ENCODE data around the gene PHLDA1. TPM values are rescaled to one million over a fixed set of nuclear protein-coding genes. Genes with fewer than 3 reads are reported as not detected.

The PHLDA1 gene
- total and polyA plus RNA-seq, 2 donors (not counting 1 experiment from before 2014, with no cell fraction given) = 1.0 to 1.7 TPM

DNA sequence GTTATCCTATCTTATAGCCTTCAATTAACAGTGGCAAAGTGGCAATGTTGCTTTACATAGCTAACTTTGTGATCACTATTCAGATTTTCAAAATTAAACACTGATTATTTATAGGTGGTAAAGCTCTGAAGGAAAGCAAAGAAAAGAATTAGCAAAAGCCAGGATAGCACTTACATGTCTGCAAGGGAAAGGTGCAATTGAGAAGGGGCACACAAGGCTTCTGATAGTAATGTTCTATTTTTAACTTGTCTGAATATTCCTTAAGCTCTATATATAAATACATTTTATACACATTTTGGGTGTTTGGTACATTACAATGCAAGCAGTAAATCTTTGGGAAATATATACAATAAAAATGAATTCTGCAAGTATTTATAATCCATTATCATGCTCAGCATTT, 42.0 kb upstream of the PHLDA1 start:
- no peak overlapping the region for H3K4me3 Mint-ChIP-seq
- Histone ChIP-seq H3K4me2 (replicated peaks; ENCODE audit: low read depth, low read length, poor library complexity, severe bottlenecking) (no peak overlapping the region), H2AFZ (ENCODE audit: insufficient read depth, low read depth, low read length, poor library complexity, severe bottlenecking) (no peak overlapping the region), H3K9ac (ENCODE audit: low read length) (no peak overlapping the region), H3K4me3 (ENCODE audit: control extremely low read depth in 1 of 5, extremely low read depth in 1 of 5, insufficient read depth in 1 of 5, low read depth in 2 of 5, low read length in 4 of 5) (no peak overlapping the region), H3K79me2 (ENCODE audit: control insufficient read depth, insufficient read depth, low read length) (peaks cover 99% of the 10 kb centered on the region), H3K4me1 (ENCODE audit: control insufficient read depth in 2 of 2, insufficient read depth in 2 of 2, low read length in 2 of 2) (peaks cover 2 to 3% of the 10 kb centered on the region in 2 donors), H3K27me3 (replicated peaks in 1 of 4; ENCODE audit: control extremely low read depth in 1 of 4, control insufficient read depth in 3 of 4, insufficient read depth in 4 of 4, low read length in 3 of 4) (no peaks in the 10 kb centered on the region), H4K20me1 (ENCODE audit: control insufficient read depth, insufficient read depth, low read length, poor library complexity, severe bottlenecking) (peaks cover 80% of the 10 kb centered on the region), H3K27ac (ENCODE audit: low read length in 2 of 2) (no peak overlapping the region), H3K36me3 (replicated peaks in 1 of 2; ENCODE audit: control extremely low read depth in 1 of 2, control insufficient read depth in 1 of 2, extremely low read depth in 1 of 2, insufficient read depth in 2 of 2, low read length in 1 of 2) (peaks cover 7 to 32% of the 10 kb centered on the region in 2 experiments), H3K9me3 (ENCODE audit: control extremely low read depth in 1 of 3, control insufficient read depth in 2 of 3, insufficient read depth in 1 of 3, low read length in 2 of 3) (no peaks in the 10 kb centered on the region)
- peaks cover 60% of the 10 kb centered on the region for H3K4me1 Mint-ChIP-seq
- no peaks in the 10 kb centered on the region for H3K9me3 Mint-ChIP-seq (ENCODE audit: insufficient read depth)
- TF ChIP-seq EZH2 (IDR thresholded peaks at IDR 0.05; ENCODE audit: borderline replicate concordance, insufficient read depth, low read depth, low read length, poor library complexity, severe bottlenecking) = no peak
- TF ChIP-seq, protein P1, sequence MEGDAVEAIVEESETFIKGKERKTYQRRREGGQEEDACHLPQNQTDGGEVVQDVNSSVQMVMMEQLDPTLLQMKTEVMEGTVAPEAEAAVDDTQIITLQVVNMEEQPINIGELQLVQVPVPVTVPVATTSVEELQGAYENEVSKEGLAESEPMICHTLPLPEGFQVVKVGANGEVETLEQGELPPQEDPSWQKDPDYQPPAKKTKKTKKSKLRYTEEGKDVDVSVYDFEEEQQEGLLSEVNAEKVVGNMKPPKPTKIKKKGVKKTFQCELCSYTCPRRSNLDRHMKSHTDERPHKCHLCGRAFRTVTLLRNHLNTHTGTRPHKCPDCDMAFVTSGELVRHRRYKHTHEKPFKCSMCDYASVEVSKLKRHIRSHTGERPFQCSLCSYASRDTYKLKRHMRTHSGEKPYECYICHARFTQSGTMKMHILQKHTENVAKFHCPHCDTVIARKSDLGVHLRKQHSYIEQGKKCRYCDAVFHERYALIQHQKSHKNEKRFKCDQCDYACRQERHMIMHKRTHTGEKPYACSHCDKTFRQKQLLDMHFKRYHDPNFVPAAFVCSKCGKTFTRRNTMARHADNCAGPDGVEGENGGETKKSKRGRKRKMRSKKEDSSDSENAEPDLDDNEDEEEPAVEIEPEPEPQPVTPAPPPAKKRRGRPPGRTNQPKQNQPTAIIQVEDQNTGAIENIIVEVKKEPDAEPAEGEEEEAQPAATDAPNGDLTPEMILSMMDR (IDR thresholded peaks at IDR 0.05) = no peak
- intact Hi-C loops (cut with micrococcal nuclease) = no loop called here
- ATAC-seq (ENCODE audit: low read depth) (no peak), DNase-seq (no peak)
- CTCF ChIA-PET = no interaction called here
- no peaks in the 10 kb centered on the region for H3K27me3 Mint-ChIP-seq
- H3K27ac Mint-ChIP-seq = no peak overlapping the region
- POLR2A ChIA-PET = no interaction called here

DNA sequence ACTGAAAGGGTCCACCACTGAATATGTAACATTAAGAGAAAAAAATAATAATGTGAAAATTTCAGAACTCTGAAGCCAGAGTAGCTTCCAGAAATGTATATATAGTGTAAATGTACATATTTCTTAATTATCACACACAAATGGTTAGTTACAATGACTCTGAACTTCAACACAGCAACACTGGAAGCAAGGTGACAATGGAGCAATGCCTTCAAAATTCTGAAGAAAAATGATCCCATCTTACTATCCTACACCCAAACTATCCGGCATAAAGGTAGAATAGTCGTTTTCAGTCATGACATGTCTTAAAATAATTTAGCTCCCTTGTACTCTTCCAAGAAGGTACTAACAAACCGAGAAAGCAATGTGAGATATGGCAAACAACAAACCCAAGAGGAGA, 41.0 kb upstream of the PHLDA1 start:
- Histone ChIP-seq H3K27me3 (replicated peaks in 1 of 4; ENCODE audit: control extremely low read depth in 1 of 4, control insufficient read depth in 3 of 4, insufficient read depth in 4 of 4, low read length in 3 of 4) (no peaks in the 10 kb centered on the region), H3K27ac (ENCODE audit: low read length in 2 of 2) (no peak overlapping the region), H3K4me3 (ENCODE audit: control extremely low read depth in 1 of 5, extremely low read depth in 1 of 5, insufficient read depth in 1 of 5, low read depth in 2 of 5, low read length in 4 of 5) (no peak overlapping the region), H3K9ac (ENCODE audit: low read length) (no peak overlapping the region), H3K9me3 (ENCODE audit: control extremely low read depth in 1 of 3, control insufficient read depth in 2 of 3, insufficient read depth in 1 of 3, low read length in 2 of 3) (no peaks in the 10 kb centered on the region), H2AFZ (ENCODE audit: insufficient read depth, low read depth, low read length, poor library complexity, severe bottlenecking) (no peak overlapping the region), H4K20me1 (ENCODE audit: control insufficient read depth, insufficient read depth, low read length, poor library complexity, severe bottlenecking) (peaks cover 72% of the 10 kb centered on the region), H3K4me1 (ENCODE audit: control insufficient read depth in 2 of 2, insufficient read depth in 2 of 2, low read length in 2 of 2) (peaks cover 0 to 2% of the 10 kb centered on the region in 2 donors), H3K36me3 (replicated peaks in 1 of 2; ENCODE audit: control extremely low read depth in 1 of 2, control insufficient read depth in 1 of 2, extremely low read depth in 1 of 2, insufficient read depth in 2 of 2, low read length in 1 of 2) (peaks cover 5 to 34% of the 10 kb centered on the region in 2 experiments), H3K79me2 (ENCODE audit: control insufficient read depth, insufficient read depth, low read length) (peaks cover 95% of the 10 kb centered on the region), H3K4me2 (replicated peaks; ENCODE audit: low read depth, low read length, poor library complexity, severe bottlenecking) (no peak overlapping the region)
- intact Hi-C loops (cut with micrococcal nuclease) = no loop called here
- peaks cover 56% of the 10 kb centered on the region for H3K4me1 Mint-ChIP-seq
- no peaks in the 10 kb centered on the region for H3K9me3 Mint-ChIP-seq (ENCODE audit: insufficient read depth)
- ChIA-PET POLR2A (interaction anchor here (0.7 kb wide), 1 partner anchor 115 kb away, joined by 3 read pairs; no protein-coding TSS in a partner anchor), CTCF (no interaction called here)
- TF ChIP-seq, protein P1 (IDR thresholded peaks at IDR 0.05) = no peak
- no peak for TF ChIP-seq EZH2 (IDR thresholded peaks at IDR 0.05; ENCODE audit: borderline replicate concordance, insufficient read depth, low read depth, low read length, poor library complexity, severe bottlenecking)
- H3K27ac Mint-ChIP-seq = no peak overlapping the region
- no peak overlapping the region for H3K4me3 Mint-ChIP-seq
- DNase-seq (no peak), ATAC-seq (ENCODE audit: low read depth) (no peak)
- H3K27me3 Mint-ChIP-seq = no peaks in the 10 kb centered on the region
- WGBS (ENCODE audit: insufficient coverage) = no CpG with 5 or more reads among the region's 3 CpGs
